Suppressor macrophage treated with lipopolysaccharide for 4 hours (primary cell): ENCODE measurements around the gene C19orf44.
"Not testable (repeated sequence)": the region's sequence is repeated elsewhere in the genome, so short reads cannot be mapped to it uniquely, and the experiment has no call there.

ENCODE experiments used
- DNase-seq: peaks from one replicate; pipeline ENCODE4 v3.0.0-alpha.2; 2020

C19orf44 gene

DNA sequence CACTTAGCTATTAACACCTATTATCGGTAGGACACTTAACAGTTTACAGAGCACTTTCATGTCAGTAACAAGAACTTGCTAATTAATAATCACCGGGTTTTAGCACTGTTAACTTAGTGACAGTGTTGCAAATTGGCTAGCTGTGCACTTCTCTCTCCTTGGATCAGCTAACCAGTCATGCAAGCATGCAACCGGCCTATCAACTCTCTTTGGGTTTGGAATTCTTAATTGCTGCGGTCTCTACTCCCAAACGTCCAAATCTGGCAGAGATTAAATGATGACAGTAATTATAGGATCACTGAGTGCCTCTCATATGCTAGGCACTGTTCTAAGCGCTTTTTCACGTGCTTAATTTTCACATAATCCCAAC lies 25.7 kb upstream of the C19orf44 start:
- no peak for DNase-seq

GRCh38 chr19:16470911-16471811 lies 25.0 kb upstream of the C19orf44 start:
- DNase-seq: peak; percentile 38

DNA sequence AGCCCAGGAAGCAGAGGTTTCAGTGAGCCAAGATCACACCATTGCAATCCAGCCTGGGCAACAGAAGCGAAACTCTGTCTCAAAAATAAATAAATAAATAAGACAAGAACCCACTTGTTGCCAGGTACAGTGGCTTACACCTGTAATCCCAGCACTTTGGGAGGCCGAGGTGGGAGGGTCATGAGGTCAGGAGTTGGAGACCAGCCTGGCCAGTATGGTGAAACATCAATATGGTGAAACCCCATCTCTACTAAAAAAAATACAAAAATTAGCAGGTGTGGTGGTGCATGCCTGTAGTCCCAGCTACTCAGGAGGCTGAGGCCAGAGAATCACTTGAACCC lies 23.7 kb upstream of the C19orf44 start:
- DNase-seq: not testable (repeated sequence)

DNA sequence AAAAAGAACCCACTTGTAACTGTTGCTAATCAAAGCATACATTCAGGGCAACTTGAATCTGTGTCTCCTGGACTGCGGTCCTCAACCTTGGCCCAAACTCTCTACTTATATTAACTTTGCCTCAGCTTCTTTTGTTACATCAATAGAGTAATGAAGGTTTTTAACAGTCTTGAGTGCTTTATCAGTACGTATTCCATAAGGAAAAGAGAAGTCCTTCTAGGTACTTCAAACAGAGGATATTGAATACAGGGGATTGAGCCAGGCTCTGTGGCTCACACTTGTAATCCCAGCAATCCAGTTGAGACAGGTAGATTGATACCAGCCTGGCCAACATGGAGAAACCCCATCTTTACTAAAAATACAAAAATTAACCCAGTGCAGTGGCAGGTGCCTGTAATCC lies 23.2 kb upstream of the C19orf44 start:
- DNase-seq: no peak

DNA sequence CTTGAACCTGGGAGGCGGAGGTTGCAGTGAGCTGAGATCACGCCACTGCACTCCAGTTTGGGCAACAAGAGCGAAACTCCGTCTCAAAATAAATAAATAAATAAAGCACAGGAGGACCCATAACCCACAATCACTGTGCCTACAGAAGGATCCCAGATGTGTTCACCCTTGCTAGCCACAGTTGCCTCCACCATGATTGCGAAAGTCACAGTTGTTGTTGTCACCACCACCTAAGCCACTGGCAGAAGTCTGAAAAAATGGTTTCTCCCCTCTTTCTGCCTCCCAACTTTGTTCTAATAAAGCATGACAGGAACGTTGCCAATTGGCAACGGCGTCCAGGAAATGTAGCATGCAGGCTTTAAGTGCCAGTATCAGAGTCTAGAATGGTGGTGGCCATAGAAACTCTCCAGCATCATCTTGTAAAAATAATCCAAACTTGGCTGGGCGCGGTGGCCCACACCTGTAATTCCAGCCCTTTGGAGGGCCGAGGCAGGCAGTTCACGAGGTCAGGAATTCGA lies 22.3 kb upstream of the C19orf44 start:
- DNase-seq: no peak

DNA sequence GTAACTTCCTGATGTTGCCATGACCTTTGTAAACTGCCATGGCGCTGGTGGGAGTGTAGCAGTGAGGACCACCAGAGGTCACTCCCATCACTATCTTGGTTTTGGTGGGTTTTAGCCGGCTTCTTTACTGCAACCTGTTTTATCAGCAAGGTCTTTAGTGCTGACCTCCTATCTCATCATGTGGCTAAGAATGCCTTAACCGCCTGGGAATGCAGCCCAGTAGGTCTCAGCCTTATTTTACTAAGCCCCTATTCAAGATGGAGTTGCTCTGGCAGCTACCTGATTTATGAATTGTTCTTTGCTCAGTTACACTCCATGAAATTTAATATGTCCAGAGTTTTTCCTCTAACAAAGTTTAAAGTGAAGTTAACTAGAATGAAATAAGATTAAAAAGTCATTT lies 19.8 kb upstream of the C19orf44 start:
- DNase-seq: no peak

GRCh38 chr19:16477311-16477710 lies 18.9 kb upstream of the C19orf44 start:
- no peak for DNase-seq

GRCh38 chr19:16482745-16483144 lies 13.4 kb upstream of the C19orf44 start:
- no peak for DNase-seq

- DNase-seq: not testable (repeated sequence)
Observed at GRCh38 chr19:16486476-16486875, 9.7 kb upstream of the C19orf44 start.

GRCh38 chr19:16496613-16496983 lies 404 bp downstream of the C19orf44 start:
- DNase-seq: no peak

- DNase-seq: no peak
Observed at GRCh38 chr19:16497042-16497441, 848 bp downstream of the C19orf44 start.

DNA sequence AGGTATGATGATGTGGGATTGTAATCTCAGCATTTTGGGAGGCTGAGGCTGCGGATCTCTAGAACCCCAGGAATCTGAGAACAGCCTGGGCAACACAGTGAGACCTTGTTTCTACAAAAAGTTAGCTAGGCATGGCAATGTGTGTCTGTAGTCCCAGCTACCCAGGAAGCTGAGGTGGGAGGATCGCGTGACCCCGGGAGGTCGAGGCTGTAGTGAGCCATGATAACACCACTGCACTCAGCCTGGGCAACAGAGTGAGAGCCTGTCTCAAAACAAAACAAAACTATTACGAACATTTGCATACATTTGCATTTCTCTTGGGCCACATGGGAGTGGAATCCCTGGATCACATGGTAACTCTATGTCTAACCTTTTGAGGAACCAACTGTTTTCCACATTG lies 1.6 kb downstream of the C19orf44 start:
- no peak for DNase-seq

DNA sequence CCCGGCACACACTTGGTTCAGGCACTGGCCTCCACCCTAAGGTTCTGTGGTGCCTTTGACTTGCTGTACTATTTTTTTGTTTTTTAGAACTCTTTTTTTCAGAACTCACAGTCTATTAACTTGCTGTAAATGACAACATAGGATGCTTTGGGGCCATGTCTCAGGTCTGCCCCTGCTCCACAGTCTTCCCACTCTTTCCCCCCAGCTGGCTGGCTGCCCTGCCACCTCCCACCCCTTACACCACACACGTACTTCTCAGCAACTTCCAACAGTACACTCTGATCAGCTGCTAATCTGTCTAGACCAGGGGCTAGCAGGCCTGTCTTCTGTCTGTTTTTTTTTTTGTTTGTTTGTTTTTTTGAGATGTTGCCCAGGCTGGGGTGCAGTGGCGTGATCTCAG lies 8.1 kb downstream of the C19orf44 start:
- DNase-seq: no peak

DNA sequence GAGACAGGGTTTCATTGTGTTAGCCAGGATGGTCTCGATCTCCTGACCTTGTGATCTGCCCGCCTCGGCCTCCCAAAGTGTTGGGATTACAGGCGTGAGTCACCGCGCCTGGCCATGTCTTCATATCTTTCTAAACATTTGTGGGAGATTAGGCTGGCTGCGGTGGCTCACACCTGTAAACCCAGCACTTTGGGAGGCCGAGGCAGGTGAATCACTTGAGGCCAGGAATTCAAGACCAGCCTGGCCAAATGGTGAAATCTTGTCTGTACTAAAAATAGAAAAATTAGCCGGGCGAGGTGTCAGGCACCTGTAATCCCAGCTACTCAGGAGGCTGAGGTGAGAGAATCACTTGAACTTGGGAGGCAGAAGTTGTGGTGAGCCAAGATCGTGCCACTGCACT lies 10.0 kb downstream of the C19orf44 start:
- DNase-seq: not testable (repeated sequence)

GRCh38 chr19:16506961-16507360 lies 10.8 kb downstream of the C19orf44 start:
- DNase-seq: no peak

- DNase-seq: no peak
Observed at GRCh38 chr19:16508546-16508945, 12.4 kb downstream of the C19orf44 start.

DNA sequence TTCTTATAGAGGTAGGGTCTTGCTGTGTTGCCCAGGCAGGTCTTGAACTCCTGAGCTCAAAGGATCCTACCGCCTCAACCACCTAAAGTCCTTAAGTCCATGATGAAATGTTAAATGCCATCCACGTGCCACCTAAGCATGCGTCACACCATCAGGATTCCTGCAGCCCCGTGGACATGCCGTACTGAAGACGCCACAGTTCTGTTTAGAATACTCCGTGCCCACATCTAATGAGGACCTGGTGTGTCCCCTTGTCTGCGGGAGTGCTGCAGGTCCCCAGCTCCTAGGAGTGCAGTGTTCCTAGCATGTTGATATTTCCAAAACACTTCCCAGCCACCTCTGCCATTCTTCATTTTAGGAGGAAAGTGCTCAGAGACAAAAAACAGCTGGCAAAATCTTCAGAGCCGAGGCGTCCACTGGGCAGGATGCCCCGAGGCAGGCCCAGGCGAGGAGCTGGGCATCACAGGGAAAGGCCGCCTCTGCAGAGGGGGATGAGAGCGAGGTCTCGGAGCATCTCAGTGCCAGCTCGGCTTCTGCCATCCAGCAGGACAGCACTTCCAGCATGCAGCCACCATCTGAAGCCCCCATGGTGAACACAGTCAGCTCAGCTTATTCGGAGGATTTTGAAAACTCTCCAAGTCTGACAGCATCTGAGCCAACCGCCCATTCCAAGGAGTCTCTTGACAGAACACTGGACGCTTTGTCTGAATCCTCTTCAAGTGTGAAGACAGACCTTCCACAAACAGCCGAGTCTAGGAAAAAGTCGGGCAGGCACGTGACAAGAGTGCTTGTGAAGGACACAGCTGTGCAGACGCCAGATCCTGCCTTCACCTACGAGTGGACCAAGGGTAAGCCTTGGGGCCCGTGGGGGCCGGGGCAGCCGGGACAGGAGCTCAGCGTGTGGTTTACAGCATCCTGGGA lies 13.2 kb downstream of the C19orf44 start:
- DNase-seq: no peak

- DNase-seq: not testable (repeated sequence)
Observed at GRCh38 chr19:16512611-16513010, 16.4 kb downstream of the C19orf44 start.

DNA sequence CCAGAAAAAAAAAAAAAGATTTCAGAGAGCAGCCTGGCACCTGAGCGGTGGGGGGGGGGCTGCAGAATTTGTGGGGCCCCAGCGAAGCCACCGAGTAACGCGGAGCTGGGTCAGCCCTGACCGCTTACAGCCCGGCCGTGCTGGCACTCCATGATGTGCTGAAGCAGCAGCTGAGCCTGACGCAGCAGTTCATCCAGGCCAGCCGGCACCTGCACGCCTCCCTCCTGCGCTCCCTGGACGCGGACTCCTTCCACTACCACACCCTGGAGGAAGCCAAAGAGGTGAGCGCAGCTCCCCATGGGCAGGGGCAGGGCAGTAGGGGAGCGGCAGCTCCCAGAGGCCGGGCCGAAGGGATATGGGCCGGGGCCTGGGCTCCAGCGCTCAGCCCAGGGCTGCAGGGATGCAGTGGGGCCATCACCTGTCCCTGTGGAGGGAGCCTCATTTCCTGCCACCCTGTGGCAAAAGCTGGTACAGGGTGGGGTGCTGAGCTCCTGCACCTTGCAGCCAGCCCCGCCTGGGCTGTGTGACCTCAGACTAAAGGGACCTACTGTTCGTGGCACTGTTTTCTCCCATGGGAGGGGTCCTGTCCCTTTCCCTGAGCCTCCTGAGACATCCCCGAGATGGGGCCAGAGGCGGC lies 18.3 kb downstream of the C19orf44 start:
- DNase-seq: no peak

DNA sequence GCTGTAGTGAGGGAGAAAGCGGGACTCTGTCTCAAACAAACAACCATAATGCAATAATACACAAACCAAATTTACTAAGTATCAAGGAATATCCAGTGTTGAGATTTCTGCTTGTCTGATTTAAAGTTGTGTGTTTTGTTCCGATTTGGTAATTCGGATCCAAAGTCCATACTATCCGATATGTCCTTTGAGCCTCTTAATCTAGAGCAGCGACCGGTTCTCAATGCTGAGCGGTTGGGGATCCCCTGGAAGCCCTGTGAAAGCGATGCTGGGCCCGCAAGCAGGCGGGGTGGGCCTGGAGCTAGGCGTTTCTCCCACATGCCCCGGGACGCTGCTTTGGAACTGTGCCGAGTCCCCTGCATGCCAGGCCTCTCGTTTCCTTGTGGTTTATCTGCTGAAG lies 20.2 kb downstream of the C19orf44 start:
- DNase-seq: no peak

GRCh38 chr19:16516923-16517610 lies 20.9 kb downstream of the C19orf44 start:
- no peak for DNase-seq

- DNase-seq: no peak
Observed at GRCh38 chr19:16518061-16518460, 21.9 kb downstream of the C19orf44 start.
